ENCODE results near the gene EMC6. TPM values are rescaled to one million over a fixed set of nuclear protein-coding genes. Genes with fewer than 3 reads are reported as not detected.

The EMC6 gene
- total and polyA plus RNA-seq, 2 of the 4 experiments (the other 2 are of a cell fraction), result 10.9 to 80.5 TPM

DNA sequence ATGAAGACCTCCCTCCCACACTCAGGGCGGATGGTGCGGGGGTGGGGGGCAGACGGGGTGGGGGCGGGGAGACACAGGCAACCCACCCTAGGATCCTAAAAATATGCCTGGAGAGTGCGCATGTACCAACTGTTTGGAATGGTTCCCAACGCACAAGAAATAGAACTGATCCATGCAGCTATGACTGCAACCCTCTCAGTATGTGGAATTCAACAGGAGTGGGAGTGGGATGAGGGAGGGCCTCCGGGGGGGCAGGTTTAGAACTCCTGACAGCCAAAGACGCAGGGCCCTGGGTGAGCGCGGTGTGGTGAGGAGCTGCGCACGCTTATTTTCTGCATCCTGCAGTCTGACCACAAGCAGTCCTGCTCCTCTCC, 28.5 kb downstream of the EMC6 start:
- H4K8ac ChIP-seq (ENCODE audit: low read depth in 2 of 2, low read length in 2 of 2), result no peak overlapping the region
- ChIA-PET POLR2A (ENCODE audit: unreplicated experiment) (no interaction called here), CTCF (no interaction called here)
- peak overlapping the region; percentile 51 for H2AFZ ChIP-seq (replicated peaks; ENCODE audit: low read length, poor library complexity)
- H3K79me1 ChIP-seq (ENCODE audit: low read depth in 1 of 2, low read length in 2 of 2), result no peaks in the 10 kb centered on the region
- no peak overlapping the region for H2BK20ac ChIP-seq (ENCODE audit: low read depth, low read length)
- H3K4me3 ChIP-seq (ENCODE audit: insufficient read depth, low read depth, low read length), result no peak overlapping the region
- BruUV-seq (replicated peaks), result no TSS peak
- no peak overlapping the region for H3K4me2 ChIP-seq (ENCODE audit: low read depth, low read length)
- peaks cover 14% of the 10 kb centered on the region for H3K9me3 ChIP-seq (ENCODE audit: control insufficient read depth, insufficient read depth, low read length)
- no peak overlapping the region for H2BK15ac ChIP-seq (ENCODE audit: low read depth, low read length)
- peaks cover 4% of the 10 kb centered on the region; the same call in 1 of the 2 replicates for H3K4me1 ChIP-seq (ENCODE audit: control insufficient read depth, insufficient read depth, low read length)
- no peak overlapping the region for H3K23ac ChIP-seq (ENCODE audit: low read depth, low read length)
- no peak overlapping the region for H4K91ac ChIP-seq (ENCODE audit: insufficient read depth, low read depth, low read length)
- DNase-seq (no peak), ATAC-seq (ENCODE audit: low read depth) (no peak)
- no peak overlapping the region for H3K14ac ChIP-seq (replicated peaks; ENCODE audit: low read depth, low read length)
- intact Hi-C loops (cut with micrococcal nuclease), result no loop called here
- no peak overlapping the region for H3K18ac ChIP-seq (ENCODE audit: low read depth, low read length)
- H2BK120ac ChIP-seq (ENCODE audit: low read depth, low read length), result no peak overlapping the region
- H4K5ac ChIP-seq (ENCODE audit: low read depth, low read length), result no peak overlapping the region
- H3K9me1 ChIP-seq (ENCODE audit: insufficient read depth, low read length), result no peaks in the 10 kb centered on the region
- H2AK5ac ChIP-seq (ENCODE audit: low read depth, low read length), result no peak overlapping the region
- no peak overlapping the region for H2BK5ac ChIP-seq (ENCODE audit: low read depth, low read length, poor library complexity, severe bottlenecking)
- no peaks in the 10 kb centered on the region for H3K36me3 ChIP-seq (ENCODE audit: control insufficient read depth, insufficient read depth, low read length)
- H4K20me1 ChIP-seq (ENCODE audit: insufficient read depth, low read length), result no peaks in the 10 kb centered on the region
- H3K27me3 ChIP-seq (ENCODE audit: control insufficient read depth, insufficient read depth, low read length), result peaks cover 17% of the 10 kb centered on the region
- no peak overlapping the region for H3K4ac ChIP-seq (ENCODE audit: low read depth, low read length)
- H3K9ac ChIP-seq (ENCODE audit: low read depth, low read length), result no peak overlapping the region
- TF ChIP-seq BHLHE40 (IDR thresholded peaks at IDR 0.05; ENCODE audit: low read depth, low read length) (no peak), RCOR1 (IDR thresholded peaks at IDR 0.05; ENCODE audit: insufficient replicate concordance, low read length) (no peak), POLR2A (IDR thresholded peaks at IDR 0.05; ENCODE audit: low read depth, low read length) (no peak), NFE2L2 (IDR thresholded peaks at IDR 0.05; ENCODE audit: low read depth, low read length) (no peak), CEBPB (IDR thresholded peaks at IDR 0.05; ENCODE audit: low read depth, low read length) (no peak), MXI1 (IDR thresholded peaks at IDR 0.05; ENCODE audit: borderline replicate concordance, low read depth, low read length) (no peak), CHD1 (IDR thresholded peaks at IDR 0.05; ENCODE audit: low read depth, low read length) (no peak), SMC3 (IDR thresholded peaks at IDR 0.05; ENCODE audit: low read depth, low read length) (no peak), FOS (IDR thresholded peaks at IDR 0.05; ENCODE audit: low read depth, low read length) (no peak), MAZ (IDR thresholded peaks at IDR 0.05; ENCODE audit: borderline replicate concordance, low read depth, low read length) (no peak), RFX5 (IDR thresholded peaks at IDR 0.05; ENCODE audit: low read depth, low read length) (no peak), RAD21 (IDR thresholded peaks at IDR 0.05; ENCODE audit: low read length) (no peak), MAFK (IDR thresholded peaks at IDR 0.05; ENCODE audit: low read depth, low read length) (no peak)
- TF ChIP-seq, protein P1, sequence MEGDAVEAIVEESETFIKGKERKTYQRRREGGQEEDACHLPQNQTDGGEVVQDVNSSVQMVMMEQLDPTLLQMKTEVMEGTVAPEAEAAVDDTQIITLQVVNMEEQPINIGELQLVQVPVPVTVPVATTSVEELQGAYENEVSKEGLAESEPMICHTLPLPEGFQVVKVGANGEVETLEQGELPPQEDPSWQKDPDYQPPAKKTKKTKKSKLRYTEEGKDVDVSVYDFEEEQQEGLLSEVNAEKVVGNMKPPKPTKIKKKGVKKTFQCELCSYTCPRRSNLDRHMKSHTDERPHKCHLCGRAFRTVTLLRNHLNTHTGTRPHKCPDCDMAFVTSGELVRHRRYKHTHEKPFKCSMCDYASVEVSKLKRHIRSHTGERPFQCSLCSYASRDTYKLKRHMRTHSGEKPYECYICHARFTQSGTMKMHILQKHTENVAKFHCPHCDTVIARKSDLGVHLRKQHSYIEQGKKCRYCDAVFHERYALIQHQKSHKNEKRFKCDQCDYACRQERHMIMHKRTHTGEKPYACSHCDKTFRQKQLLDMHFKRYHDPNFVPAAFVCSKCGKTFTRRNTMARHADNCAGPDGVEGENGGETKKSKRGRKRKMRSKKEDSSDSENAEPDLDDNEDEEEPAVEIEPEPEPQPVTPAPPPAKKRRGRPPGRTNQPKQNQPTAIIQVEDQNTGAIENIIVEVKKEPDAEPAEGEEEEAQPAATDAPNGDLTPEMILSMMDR (conservative IDR thresholded peaks at IDR 0.05; ENCODE audit: low read depth, low read length), result no peak
- TF ChIP-seq, protein P2, sequence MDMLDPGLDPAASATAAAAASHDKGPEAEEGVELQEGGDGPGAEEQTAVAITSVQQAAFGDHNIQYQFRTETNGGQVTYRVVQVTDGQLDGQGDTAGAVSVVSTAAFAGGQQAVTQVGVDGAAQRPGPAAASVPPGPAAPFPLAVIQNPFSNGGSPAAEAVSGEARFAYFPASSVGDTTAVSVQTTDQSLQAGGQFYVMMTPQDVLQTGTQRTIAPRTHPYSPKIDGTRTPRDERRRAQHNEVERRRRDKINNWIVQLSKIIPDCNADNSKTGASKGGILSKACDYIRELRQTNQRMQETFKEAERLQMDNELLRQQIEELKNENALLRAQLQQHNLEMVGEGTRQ (IDR thresholded peaks at IDR 0.05; ENCODE audit: low read depth, low read length), result no peak
- TF ChIP-seq, protein P3, sequence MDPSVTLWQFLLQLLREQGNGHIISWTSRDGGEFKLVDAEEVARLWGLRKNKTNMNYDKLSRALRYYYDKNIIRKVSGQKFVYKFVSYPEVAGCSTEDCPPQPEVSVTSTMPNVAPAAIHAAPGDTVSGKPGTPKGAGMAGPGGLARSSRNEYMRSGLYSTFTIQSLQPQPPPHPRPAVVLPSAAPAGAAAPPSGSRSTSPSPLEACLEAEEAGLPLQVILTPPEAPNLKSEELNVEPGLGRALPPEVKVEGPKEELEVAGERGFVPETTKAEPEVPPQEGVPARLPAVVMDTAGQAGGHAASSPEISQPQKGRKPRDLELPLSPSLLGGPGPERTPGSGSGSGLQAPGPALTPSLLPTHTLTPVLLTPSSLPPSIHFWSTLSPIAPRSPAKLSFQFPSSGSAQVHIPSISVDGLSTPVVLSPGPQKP (IDR thresholded peaks at IDR 0.05; ENCODE audit: borderline replicate concordance, low read depth, low read length), result no peak
- dilution Hi-C loops (cut with HindIII; ENCODE audit: low sequenced_read_pairs, unreplicated experiment), result no loop called here
- WGBS, 2 experiments (ENCODE audit: extremely low coverage in 2 of 2, insufficient read length in 1 of 2), result 20% methylated on average over 1 of the region's 12 CpGs; no CpG with 5 or more reads in 1 of the 2 experiments
- no peak overlapping the region for H2AK9ac ChIP-seq (replicated peaks; ENCODE audit: low read depth, low read length, poor library complexity)
- no peak overlapping the region for H3K27ac ChIP-seq (ENCODE audit: insufficient read depth, low read length)
- in situ Hi-C loops (cut with MboI; ENCODE audit: low sequenced_read_pairs), result no loop called here
- no peak overlapping the region for H3K56ac ChIP-seq (ENCODE audit: extremely low read depth, insufficient read depth, low read length)
